ENCODE measurements around the gene AMBP. TPM values are rescaled to one million over a fixed set of nuclear protein-coding genes. Genes with fewer than 3 reads are reported as not detected.

The AMBP gene
- polyA plus RNA-seq, 1 of the 3 experiments (the other 2 are of a cell fraction): 0.16 TPM

- H3K4me1 ChIP-seq (ENCODE audit: control insufficient read depth in 1 of 2, insufficient read depth in 2 of 2, low read depth in 1 of 2, low read length in 1 of 2): peaks cover 0 to 17% of the 10 kb centered on the region in 2 experiments; a peak in 2 of 4 replicates
- ChIA-PET POLR2A (no interaction called here), CTCF (no interaction called here)
- H3K4me3 ChIP-seq (ENCODE audit: low read depth in 2 of 2, low read length in 1 of 2): no peak overlapping the region
- H3K9ac ChIP-seq: no peak overlapping the region
- peaks cover 49 to 67% of the 10 kb centered on the region in 2 experiments for H3K36me3 ChIP-seq (replicated peaks in 1 of 2; ENCODE audit: control insufficient read depth in 1 of 2, insufficient read depth in 2 of 2, low read length in 1 of 2)
- H3K27me3 ChIP-seq (ENCODE audit: insufficient read depth): no peaks in the 10 kb centered on the region
- H3K4me2 ChIP-seq: no peak overlapping the region
- no peaks in the 10 kb centered on the region for H4K20me1 ChIP-seq (ENCODE audit: insufficient read depth)
- DNase-seq: no peak
- TF ChIP-seq ELF1 (IDR thresholded peaks at IDR 0.05) (no peak), RXRA (IDR thresholded peaks at IDR 0.05; ENCODE audit: borderline replicate concordance, low read depth) (no peak), CHD2 (IDR thresholded peaks at IDR 0.05; ENCODE audit: low read length, partially characterized antibody) (no peak), TAF1 (IDR thresholded peaks at IDR 0.05; ENCODE audit: borderline replicate concordance, low read depth, low read length) (no peak), FOSL2 (IDR thresholded peaks at IDR 0.05; ENCODE audit: borderline replicate concordance, low read depth) (no peak), RFX5 (IDR thresholded peaks at IDR 0.05; ENCODE audit: low read length) (no peak)
- TF ChIP-seq, protein P1, sequence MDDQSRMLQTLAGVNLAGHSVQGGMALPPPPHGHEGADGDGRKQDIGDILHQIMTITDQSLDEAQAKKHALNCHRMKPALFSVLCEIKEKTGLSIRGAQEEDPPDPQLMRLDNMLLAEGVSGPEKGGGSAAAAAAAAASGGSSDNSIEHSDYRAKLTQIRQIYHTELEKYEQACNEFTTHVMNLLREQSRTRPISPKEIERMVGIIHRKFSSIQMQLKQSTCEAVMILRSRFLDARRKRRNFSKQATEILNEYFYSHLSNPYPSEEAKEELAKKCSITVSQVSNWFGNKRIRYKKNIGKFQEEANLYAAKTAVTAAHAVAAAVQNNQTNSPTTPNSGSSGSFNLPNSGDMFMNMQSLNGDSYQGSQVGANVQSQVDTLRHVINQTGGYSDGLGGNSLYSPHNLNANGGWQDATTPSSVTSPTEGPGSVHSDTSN (IDR thresholded peaks at IDR 0.05): no peak
- no peaks in the 10 kb centered on the region for H3K9me3 ChIP-seq
- H3K9me2 ChIP-seq: no peaks in the 10 kb centered on the region
- no peaks in the 10 kb centered on the region for H3F3A ChIP-seq (replicated peaks; ENCODE audit: insufficient read depth)
- H3K79me2 ChIP-seq (ENCODE audit: insufficient read depth): no peaks in the 10 kb centered on the region
- no peak overlapping the region for H3K27ac ChIP-seq (ENCODE audit: low read depth in 2 of 2, low read length in 1 of 2)
- H2AFZ ChIP-seq (ENCODE audit: low read depth): no peak overlapping the region
Measured at GRCh38 chr9:114014044-114014443, 64.1 kb downstream of the AMBP start.

DNA sequence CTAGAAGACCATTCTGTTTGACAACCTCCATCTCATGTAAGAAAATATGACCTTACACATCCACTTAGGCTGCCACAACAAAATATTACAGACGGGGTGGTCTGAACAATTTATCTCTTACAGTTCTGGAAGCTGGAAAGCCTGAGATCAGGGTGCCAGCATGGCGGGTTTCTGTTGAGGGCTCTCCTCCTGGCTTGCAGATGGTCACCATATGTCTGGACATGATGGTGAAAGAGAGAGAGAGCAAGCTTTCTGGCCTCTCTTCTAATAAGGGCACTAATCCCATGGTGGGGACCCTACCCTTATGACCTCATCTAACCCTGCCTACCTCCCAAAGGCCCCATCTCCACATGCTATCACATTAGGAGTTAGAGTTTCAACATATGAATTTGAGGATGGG, 66.0 kb downstream of the AMBP start:
- CTCF ChIA-PET: interaction anchor here (1.3 kb wide), 1 partner anchor 20 kb away, joined by 3 read pairs; no protein-coding TSS in a partner anchor
- no peaks in the 10 kb centered on the region for H4K20me1 ChIP-seq (ENCODE audit: insufficient read depth)
- DNase-seq: no peak
- H3K36me3 ChIP-seq (replicated peaks in 1 of 2; ENCODE audit: control insufficient read depth in 1 of 2, insufficient read depth in 2 of 2, low read length in 1 of 2): peaks cover 53 to 62% of the 10 kb centered on the region in 2 experiments
- H2AFZ ChIP-seq (ENCODE audit: low read depth): no peak overlapping the region
- H3K27ac ChIP-seq (ENCODE audit: low read depth in 2 of 2, low read length in 1 of 2): peak overlapping the region in 1 of 2 experiments; percentile 94; a peak in 2 of 4 replicates
- no peak overlapping the region; a peak in 1 of 4 replicates for H3K4me3 ChIP-seq (ENCODE audit: low read depth in 2 of 2, low read length in 1 of 2)
- TF ChIP-seq USF2 (IDR thresholded peaks at IDR 0.05; ENCODE audit: borderline replicate concordance, low read depth, low read length): no peak
- no peak for TF ChIP-seq ELF1 (IDR thresholded peaks at IDR 0.05)
- TF ChIP-seq, protein P1 (IDR thresholded peaks at IDR 0.05): no peak
- TF ChIP-seq CHD2 (IDR thresholded peaks at IDR 0.05; ENCODE audit: low read length, partially characterized antibody): no peak
- TF ChIP-seq EP300 (IDR thresholded peaks at IDR 0.05; ENCODE audit: borderline replicate concordance in 1 of 2, low read depth in 1 of 2, low read length in 1 of 2): no peak
- TF ChIP-seq RAD21 (IDR thresholded peaks at IDR 0.05; ENCODE audit: low read length): no peak
- no peak for TF ChIP-seq NRF1 (IDR thresholded peaks at IDR 0.05; ENCODE audit: low read depth, low read length)
- TF ChIP-seq FOXJ3 (CRISPR knock-in tag; IDR thresholded peaks at IDR 0.05): no peak
- TF ChIP-seq TAF1 (IDR thresholded peaks at IDR 0.05; ENCODE audit: borderline replicate concordance, low read depth, low read length): no peak
- TF ChIP-seq NFIC (IDR thresholded peaks at IDR 0.05; ENCODE audit: borderline replicate concordance): no peak
- TF ChIP-seq MXI1 (IDR thresholded peaks at IDR 0.05; ENCODE audit: low read depth, low read length): no peak
- no peak for TF ChIP-seq EZH2phosphoT487 (IDR thresholded peaks at IDR 0.05; ENCODE audit: borderline replicate concordance, low read depth)
- TF ChIP-seq GABPA (IDR thresholded peaks at IDR 0.05; ENCODE audit: low read depth): no peak
- TF ChIP-seq, protein P2, sequence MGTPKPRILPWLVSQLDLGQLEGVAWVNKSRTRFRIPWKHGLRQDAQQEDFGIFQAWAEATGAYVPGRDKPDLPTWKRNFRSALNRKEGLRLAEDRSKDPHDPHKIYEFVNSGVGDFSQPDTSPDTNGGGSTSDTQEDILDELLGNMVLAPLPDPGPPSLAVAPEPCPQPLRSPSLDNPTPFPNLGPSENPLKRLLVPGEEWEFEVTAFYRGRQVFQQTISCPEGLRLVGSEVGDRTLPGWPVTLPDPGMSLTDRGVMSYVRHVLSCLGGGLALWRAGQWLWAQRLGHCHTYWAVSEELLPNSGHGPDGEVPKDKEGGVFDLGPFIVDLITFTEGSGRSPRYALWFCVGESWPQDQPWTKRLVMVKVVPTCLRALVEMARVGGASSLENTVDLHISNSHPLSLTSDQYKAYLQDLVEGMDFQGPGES (IDR thresholded peaks at IDR 0.05; ENCODE audit: low read depth, low read length): no peak
- no peak for TF ChIP-seq CTCF (IDR thresholded peaks at IDR 0.05)
- POLR2A ChIA-PET: no interaction called here
- 90% methylated on average over 2 of the region's 2 CpGs for WGBS (ENCODE audit: low lambda C conversion rate)
- H3K79me2 ChIP-seq (ENCODE audit: insufficient read depth): no peaks in the 10 kb centered on the region
- peaks cover 0 to 27% of the 10 kb centered on the region in 2 experiments; a peak in 2 of 4 replicates for H3K4me1 ChIP-seq (ENCODE audit: control insufficient read depth in 1 of 2, insufficient read depth in 2 of 2, low read depth in 1 of 2, low read length in 1 of 2)
- H3F3A ChIP-seq (replicated peaks; ENCODE audit: insufficient read depth): no peaks in the 10 kb centered on the region
- H3K4me2 ChIP-seq: no peak overlapping the region
- H3K9me2 ChIP-seq: no peaks in the 10 kb centered on the region
- no peak overlapping the region for H3K9ac ChIP-seq
- no peaks in the 10 kb centered on the region for H3K27me3 ChIP-seq (ENCODE audit: insufficient read depth)
- no peaks in the 10 kb centered on the region for H3K9me3 ChIP-seq
